ENCODE data around the gene SUFU. TPM values are rescaled to one million over a fixed set of nuclear protein-coding genes. Genes with fewer than 3 reads are reported as not detected.

The SUFU gene
- total and polyA plus RNA-seq, 4 donors, result 1.8 to 3.8 (median 2.9) TPM

DNA sequence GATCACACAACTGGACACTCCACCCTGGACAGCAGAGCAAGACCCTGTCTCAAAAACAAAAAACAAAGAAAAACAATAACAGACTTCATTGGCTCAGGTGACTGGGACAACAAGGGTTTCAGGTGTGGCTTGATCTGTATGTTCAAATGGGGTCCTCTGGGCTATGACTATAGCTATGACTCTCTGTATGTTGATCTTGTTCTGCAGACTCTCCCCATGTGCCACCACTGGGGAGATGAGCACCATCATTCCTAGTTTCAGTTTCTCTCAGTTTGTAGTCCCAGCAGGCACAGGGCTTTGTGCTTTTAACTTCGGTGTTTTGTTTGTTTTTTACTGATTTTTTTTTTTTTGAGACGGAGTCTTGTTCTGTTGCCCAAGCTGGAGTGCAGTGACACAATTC lies 53.8 kb downstream of the SUFU start:
- WGBS, result 35% methylated on average over 2 of the region's 2 CpGs

GRCh38 chr10:102559764-102560163 lies 56.0 kb downstream of the SUFU start:
- no peaks in the 10 kb centered on the region for H3K27me3 ChIP-seq (ENCODE audit: control insufficient read depth in 4 of 4, insufficient read depth in 4 of 4, low read length in 3 of 4)
- H3K27ac ChIP-seq (ENCODE audit: low read depth in 1 of 2, low read length in 2 of 2), result no peak overlapping the region
- peaks cover 0 to 2% (median 0%) of the 10 kb centered on the region in 4 donors for H3K36me3 ChIP-seq (ENCODE audit: control insufficient read depth in 4 of 4, insufficient read depth in 3 of 4, low read depth in 1 of 4, low read length in 3 of 4)
- DNase-seq (ENCODE audit: low spot score), result no peak
- no peak overlapping the region for H3K9ac ChIP-seq (ENCODE audit: low read depth in 1 of 2, low read length in 2 of 2)
- TF ChIP-seq GABPA (IDR thresholded peaks at IDR 0.05 in 1 of 2, conservative IDR thresholded peaks at IDR 0.05 in 1 of 2), result no peak
- TF ChIP-seq FOXA1 (IDR thresholded peaks at IDR 0.05), result no peak
- no peak for TF ChIP-seq HNF4G (IDR thresholded peaks at IDR 0.05)
- TF ChIP-seq TAF1 (conservative IDR thresholded peaks at IDR 0.05), result no peak
- TF ChIP-seq MAX (IDR thresholded peaks at IDR 0.05), result no peak
- TF ChIP-seq HNF4A (conservative IDR thresholded peaks at IDR 0.05), result no peak
- no peak for TF ChIP-seq YY1 (IDR thresholded peaks at IDR 0.05)
- no peak for TF ChIP-seq JUND (IDR thresholded peaks at IDR 0.05)
- no peak for TF ChIP-seq FOXA2 (IDR thresholded peaks at IDR 0.05)
- TF ChIP-seq, protein P1, sequence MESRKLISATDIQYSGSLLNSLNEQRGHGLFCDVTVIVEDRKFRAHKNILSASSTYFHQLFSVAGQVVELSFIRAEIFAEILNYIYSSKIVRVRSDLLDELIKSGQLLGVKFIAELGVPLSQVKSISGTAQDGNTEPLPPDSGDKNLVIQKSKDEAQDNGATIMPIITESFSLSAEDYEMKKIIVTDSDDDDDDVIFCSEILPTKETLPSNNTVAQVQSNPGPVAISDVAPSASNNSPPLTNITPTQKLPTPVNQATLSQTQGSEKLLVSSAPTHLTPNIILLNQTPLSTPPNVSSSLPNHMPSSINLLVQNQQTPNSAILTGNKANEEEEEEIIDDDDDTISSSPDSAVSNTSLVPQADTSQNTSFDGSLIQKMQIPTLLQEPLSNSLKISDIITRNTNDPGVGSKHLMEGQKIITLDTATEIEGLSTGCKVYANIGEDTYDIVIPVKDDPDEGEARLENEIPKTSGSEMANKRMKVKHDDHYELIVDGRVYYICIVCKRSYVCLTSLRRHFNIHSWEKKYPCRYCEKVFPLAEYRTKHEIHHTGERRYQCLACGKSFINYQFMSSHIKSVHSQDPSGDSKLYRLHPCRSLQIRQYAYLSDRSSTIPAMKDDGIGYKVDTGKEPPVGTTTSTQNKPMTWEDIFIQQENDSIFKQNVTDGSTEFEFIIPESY (IDR thresholded peaks at IDR 0.05), result no peak
- TF ChIP-seq, protein P2, sequence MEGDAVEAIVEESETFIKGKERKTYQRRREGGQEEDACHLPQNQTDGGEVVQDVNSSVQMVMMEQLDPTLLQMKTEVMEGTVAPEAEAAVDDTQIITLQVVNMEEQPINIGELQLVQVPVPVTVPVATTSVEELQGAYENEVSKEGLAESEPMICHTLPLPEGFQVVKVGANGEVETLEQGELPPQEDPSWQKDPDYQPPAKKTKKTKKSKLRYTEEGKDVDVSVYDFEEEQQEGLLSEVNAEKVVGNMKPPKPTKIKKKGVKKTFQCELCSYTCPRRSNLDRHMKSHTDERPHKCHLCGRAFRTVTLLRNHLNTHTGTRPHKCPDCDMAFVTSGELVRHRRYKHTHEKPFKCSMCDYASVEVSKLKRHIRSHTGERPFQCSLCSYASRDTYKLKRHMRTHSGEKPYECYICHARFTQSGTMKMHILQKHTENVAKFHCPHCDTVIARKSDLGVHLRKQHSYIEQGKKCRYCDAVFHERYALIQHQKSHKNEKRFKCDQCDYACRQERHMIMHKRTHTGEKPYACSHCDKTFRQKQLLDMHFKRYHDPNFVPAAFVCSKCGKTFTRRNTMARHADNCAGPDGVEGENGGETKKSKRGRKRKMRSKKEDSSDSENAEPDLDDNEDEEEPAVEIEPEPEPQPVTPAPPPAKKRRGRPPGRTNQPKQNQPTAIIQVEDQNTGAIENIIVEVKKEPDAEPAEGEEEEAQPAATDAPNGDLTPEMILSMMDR (IDR thresholded peaks at IDR 0.05; ENCODE audit: low read depth, low read length, missing input control), result no peak
- TF ChIP-seq NR2F2 (IDR thresholded peaks at IDR 0.05), result no peak
- TF ChIP-seq RXRA (IDR thresholded peaks at IDR 0.05), result no peak
- no peak for TF ChIP-seq REST (IDR thresholded peaks at IDR 0.05)
- TF ChIP-seq, protein P3, sequence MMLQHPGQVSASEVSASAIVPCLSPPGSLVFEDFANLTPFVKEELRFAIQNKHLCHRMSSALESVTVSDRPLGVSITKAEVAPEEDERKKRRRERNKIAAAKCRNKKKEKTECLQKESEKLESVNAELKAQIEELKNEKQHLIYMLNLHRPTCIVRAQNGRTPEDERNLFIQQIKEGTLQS (IDR thresholded peaks at IDR 0.05), result no peak
- TF ChIP-seq RAD21 (IDR thresholded peaks at IDR 0.05), result no peak
- H3K9me3 ChIP-seq (ENCODE audit: control insufficient read depth in 4 of 4, low read length in 3 of 4), result no peaks in the 10 kb centered on the region
- H3K4me3 ChIP-seq (ENCODE audit: low read depth in 1 of 3, low read length in 3 of 3), result no peak overlapping the region
- H3K4me1 ChIP-seq (ENCODE audit: control insufficient read depth in 4 of 4, insufficient read depth in 4 of 4, low read length in 3 of 4), result peaks cover 0 to 5% (median 0%) of the 10 kb centered on the region in 4 donors
- 93% methylated on average over 4 of the region's 4 CpGs for WGBS

More for the DNA sequence above, 53.8 kb downstream of the SUFU start:
- no peaks in the 10 kb centered on the region for H3K36me3 ChIP-seq (ENCODE audit: control insufficient read depth in 4 of 4, insufficient read depth in 3 of 4, low read depth in 1 of 4, low read length in 3 of 4)
- no peak for TF ChIP-seq TAF1 (conservative IDR thresholded peaks at IDR 0.05)
- TF ChIP-seq, protein P2 (IDR thresholded peaks at IDR 0.05; ENCODE audit: low read depth, low read length, missing input control), result no peak
- no peak for TF ChIP-seq FOXA1 (IDR thresholded peaks at IDR 0.05)
- TF ChIP-seq JUND (IDR thresholded peaks at IDR 0.05), result no peak
- TF ChIP-seq HNF4A (conservative IDR thresholded peaks at IDR 0.05), result no peak
- no peak for TF ChIP-seq GABPA (IDR thresholded peaks at IDR 0.05 in 1 of 2, conservative IDR thresholded peaks at IDR 0.05 in 1 of 2)
- TF ChIP-seq SP1 (IDR thresholded peaks at IDR 0.05), result no peak
- H3K27me3 ChIP-seq (ENCODE audit: control insufficient read depth in 4 of 4, insufficient read depth in 4 of 4, low read length in 3 of 4), result no peaks in the 10 kb centered on the region
- H3K4me1 ChIP-seq (ENCODE audit: control insufficient read depth in 4 of 4, insufficient read depth in 4 of 4, low read length in 3 of 4), result peaks cover 0 to 5% (median 0%) of the 10 kb centered on the region in 4 donors
- no peaks in the 10 kb centered on the region for H3K9me3 ChIP-seq (ENCODE audit: control insufficient read depth in 4 of 4, low read length in 3 of 4)
- no peak overlapping the region for H3K27ac ChIP-seq (ENCODE audit: low read depth in 1 of 2, low read length in 2 of 2)
- DNase-seq (ENCODE audit: low spot score), result no peak
- no peak overlapping the region for H3K9ac ChIP-seq (ENCODE audit: low read depth in 1 of 2, low read length in 2 of 2)
- H3K4me3 ChIP-seq (ENCODE audit: low read depth in 1 of 3, low read length in 3 of 3), result no peak overlapping the region
